ENCODE measurements around the gene SEPTIN8.
"Not testable (repeated sequence)": the region's sequence is repeated elsewhere in the genome, so short reads cannot be mapped to it uniquely, and the experiment has no call there.

SEPTIN8 gene

GRCh38 chr5:132812123-132812765 is 35.2 kb upstream of the SEPTIN8 start:
- no peak for FAIRE-seq

DNA sequence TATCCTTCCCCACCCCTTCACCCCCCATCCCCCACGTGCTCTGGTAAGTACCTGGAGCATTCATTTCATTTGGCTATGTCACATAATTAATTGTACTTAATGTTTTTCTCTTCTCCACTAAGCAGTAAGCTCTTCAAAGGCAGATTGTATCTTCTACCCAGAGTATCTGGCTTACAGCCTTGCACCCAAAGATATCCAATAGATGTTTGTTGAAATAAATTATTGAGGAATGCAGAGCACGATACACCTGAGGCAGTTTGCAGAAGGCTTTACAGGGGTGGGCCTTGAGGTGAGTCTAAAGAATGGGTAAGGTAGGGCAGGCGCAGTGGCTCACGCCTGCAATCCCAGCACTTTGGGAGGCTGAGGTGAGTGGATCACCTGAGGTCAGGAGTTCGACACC is 33.6 kb upstream of the SEPTIN8 start:
- FAIRE-seq, result no peak

- FAIRE-seq, result no peak
Measured at GRCh38 chr5:132808866-132809265, 31.8 kb upstream of the SEPTIN8 start.

GRCh38 chr5:132808448-132808847 is 31.4 kb upstream of the SEPTIN8 start:
- FAIRE-seq, result no peak

DNA sequence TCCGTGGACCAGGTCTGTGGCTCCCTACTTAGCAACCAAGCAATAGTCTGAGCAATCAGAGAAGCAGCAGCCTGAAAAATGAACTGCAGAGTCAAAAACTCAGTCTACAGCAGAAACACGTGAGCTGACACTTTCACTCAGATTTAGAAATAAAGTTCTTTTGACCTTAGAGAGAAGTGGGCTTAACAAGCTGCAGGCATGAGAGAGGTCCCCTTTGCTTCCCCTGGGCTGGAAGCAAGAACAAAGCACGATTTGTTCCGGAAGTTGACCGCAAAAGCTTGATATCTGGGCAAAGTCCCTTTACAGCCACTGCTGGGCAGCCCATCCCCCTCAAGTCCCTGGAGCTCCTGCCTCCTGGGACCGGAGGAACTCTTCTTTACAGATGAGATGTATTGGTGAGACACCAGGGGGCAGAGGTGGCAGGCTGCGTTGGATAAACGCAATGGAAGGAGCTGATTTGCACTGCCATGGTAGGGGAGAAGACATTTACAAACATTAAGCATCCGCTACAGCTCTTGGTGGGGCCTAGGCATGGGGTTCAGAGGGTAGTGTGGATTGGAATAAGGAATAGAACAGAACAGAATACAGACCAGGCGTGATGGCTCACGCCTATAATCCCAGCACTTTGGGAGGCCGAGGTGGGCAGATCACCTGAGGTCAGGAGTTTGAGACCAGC is 30.3 kb upstream of the SEPTIN8 start:
- FAIRE-seq, result no peak

- FAIRE-seq, result not testable (repeated sequence)
Measured at GRCh38 chr5:132806804-132807162, 29.7 kb upstream of the SEPTIN8 start.

GRCh38 chr5:132805872-132806271 is 28.8 kb upstream of the SEPTIN8 start:
- not testable (repeated sequence) for FAIRE-seq

DNA sequence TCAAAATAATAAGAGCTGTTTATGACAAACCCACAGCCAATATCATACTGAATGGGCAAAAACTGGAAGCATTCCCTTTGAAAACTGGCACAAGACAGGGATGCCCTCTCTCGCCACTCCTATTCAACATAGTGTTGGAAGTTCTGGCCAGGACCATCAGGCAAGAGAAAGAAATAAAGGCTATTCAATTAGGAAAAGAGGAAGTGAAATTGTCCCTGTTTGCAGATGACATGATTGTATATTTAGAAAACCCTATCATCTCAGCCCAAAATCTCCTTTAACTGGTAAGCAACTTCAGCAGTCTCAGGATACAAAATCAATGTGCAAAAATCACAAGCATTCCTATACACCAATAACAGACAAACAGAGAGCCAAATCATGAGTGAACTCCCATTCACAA is 27.2 kb upstream of the SEPTIN8 start:
- FAIRE-seq, result not testable (repeated sequence)

GRCh38 chr5:132802685-132803066 is 25.6 kb upstream of the SEPTIN8 start:
- FAIRE-seq, result not testable (repeated sequence)

GRCh38 chr5:132802044-132802684 is 25.1 kb upstream of the SEPTIN8 start:
- no peak for FAIRE-seq

- no peak for FAIRE-seq
Measured at GRCh38 chr5:132800545-132800944, 23.5 kb upstream of the SEPTIN8 start.

DNA sequence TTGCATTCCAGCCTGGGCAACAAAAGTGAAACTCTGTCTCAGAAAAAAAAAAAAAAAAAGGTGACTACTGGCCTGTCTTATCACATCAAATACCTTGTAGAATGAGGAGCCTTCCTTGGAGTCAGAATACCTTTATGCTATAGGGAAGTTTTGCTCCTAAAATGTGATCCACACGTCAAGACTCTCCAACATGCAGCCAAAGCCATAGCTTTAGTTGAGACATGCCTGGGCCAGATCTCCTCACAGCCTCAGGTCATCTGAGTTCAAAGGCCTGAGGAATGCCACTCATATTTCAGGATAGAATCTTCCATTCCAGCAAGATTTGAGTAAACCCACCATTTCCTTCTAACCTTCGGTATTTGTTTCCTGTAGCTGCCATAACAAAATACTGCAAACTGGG is 22.4 kb upstream of the SEPTIN8 start:
- no peak for FAIRE-seq

DNA sequence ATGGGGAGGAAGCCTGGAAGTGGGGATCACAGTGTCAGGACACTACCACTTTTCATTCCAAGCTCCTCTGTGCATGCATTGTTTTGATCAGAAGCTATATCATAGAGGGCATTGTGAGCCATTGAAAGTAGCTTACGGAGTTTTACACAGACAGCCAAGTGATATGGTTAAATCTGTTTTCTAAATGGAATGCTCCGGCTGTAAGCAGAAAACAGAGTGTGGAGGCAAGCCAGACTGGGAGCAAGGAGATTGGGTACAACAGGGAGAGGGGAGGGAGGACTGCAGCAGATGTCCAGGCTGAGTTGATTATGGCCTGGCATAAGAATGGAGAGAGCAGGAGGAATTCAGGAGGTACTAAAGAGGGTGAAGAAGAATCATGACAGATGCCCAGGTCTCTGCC is 20.6 kb upstream of the SEPTIN8 start:
- no peak for FAIRE-seq

- no peak for FAIRE-seq
Measured at GRCh38 chr5:132791026-132791425, 14.0 kb upstream of the SEPTIN8 start.

- no peak for FAIRE-seq
Measured at GRCh38 chr5:132790201-132790865, 13.3 kb upstream of the SEPTIN8 start.

DNA sequence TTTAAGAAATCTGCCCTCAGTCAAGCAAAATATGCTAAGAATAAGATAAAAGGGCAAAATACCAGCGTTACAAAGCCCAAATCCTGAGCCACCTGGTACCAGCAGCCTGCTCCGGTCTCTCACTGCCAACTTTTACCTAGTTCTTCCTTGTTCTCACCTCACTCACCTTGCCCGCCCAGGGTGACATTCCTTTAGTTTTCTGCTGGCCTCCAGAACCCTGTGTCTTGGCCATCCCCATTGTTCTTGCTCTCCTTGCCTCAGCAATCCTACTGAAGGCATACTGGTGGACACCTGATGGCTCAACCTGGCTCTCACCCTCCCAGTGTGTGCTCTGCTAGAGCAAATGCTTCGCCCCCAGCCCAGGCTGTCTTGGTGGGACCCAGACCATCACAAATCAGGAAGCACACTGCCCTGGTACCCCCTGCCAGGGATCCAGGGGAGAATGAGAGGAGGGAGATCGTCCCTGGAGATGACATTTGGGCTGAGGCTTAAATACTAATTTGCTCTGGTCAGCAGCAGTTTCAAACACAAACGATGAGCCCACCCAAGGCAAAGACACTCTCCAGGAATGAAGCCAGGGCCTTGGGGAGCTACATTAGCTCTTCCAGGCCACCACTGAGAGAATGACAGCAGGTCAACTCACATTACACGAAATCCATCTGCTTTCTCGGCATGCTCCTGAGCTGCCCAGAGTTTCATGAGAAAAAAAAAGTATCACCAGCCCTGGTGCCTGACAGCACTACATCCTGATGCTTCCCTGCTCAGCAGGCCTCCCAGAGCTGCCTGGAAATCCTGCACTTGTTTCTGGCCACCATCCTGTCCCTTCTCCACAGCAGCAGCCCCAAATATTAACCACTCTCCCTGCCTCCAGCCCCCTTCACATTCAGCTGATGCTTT is 12.2 kb upstream of the SEPTIN8 start:
- FAIRE-seq, result no peak

DNA sequence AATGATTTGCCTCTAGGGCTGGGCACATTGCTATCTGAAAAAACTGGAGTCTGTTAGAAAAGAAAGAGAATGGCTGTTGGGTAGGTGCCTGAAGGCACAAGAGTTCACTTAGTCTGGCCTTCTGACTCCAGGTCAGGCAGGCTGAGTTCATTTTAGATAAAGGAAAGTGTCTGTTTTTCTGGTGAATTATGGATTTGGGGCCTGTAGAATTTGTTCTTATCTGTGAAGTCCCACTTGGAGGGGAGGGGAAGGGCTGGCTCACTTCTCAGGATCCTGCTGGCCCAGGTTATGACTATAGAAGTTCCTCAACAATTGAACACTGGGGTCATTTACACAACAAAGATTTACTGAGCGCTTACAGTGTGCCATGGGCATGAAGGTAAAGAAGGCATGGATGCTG is 11.5 kb upstream of the SEPTIN8 start:
- FAIRE-seq, result no peak

- FAIRE-seq, result no peak
Measured at GRCh38 chr5:132787076-132787475, 10.0 kb upstream of the SEPTIN8 start.

GRCh38 chr5:132785864-132786263 is 8.8 kb upstream of the SEPTIN8 start:
- FAIRE-seq, result no peak

- FAIRE-seq, result no peak
Measured at GRCh38 chr5:132785365-132785764, 8.3 kb upstream of the SEPTIN8 start.

- FAIRE-seq, result no peak
Measured at GRCh38 chr5:132782101-132782500, 5.1 kb upstream of the SEPTIN8 start.

DNA sequence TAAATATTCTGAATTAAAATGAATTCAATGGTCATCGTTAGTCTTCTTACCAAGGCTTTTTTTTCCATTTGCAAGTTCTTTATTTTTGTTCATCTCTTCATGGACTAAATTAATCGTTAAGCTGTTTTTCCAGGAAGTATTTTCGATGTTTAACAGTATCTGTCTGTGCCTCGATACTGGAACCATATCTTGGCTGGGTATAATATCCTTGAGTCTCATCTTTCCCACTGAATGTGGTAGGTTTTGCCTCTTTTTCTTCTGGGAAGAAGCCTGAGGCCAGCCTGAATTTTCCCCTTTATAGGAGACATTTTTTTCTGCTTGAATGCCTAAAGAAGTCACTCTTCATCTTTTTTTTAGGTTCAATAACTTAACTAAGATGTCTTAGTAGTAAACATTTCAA is 4.0 kb upstream of the SEPTIN8 start:
- FAIRE-seq, result no peak

DNA sequence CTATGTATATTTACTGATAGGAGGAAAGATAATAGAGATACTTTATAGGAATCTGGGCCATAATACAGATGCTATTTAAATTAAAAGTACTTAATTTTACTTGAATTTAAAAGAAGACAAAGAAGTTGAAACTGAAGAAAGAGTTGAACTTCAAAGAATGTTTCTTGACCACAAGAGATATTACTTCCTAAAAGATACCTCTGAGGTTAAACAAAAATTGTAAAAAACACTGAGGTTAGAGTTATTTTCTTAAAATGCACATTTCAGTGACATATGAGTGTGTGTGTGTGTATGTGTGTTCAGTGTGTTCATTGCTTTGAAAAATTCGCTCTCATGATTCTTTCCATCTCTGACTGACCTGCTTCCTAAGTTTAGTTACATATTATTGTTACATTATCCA is 3.5 kb upstream of the SEPTIN8 start:
- FAIRE-seq, result no peak

Measured in G401.6 (cell line).